HG03354 (cell line): ENCODE data around the gene STRN3.

Experiments used
- ATAC-seq: cut with Tn5 transposase; IDR thresholded peaks from one replicate; pipeline ENCODE4 v1.9.1; 2021; ENCODE audit warnings: mild to moderate bottlenecking; ENCODE audit not compliant: unreplicated experiment, poor library complexity, severe bottlenecking

The STRN3 gene

DNA sequence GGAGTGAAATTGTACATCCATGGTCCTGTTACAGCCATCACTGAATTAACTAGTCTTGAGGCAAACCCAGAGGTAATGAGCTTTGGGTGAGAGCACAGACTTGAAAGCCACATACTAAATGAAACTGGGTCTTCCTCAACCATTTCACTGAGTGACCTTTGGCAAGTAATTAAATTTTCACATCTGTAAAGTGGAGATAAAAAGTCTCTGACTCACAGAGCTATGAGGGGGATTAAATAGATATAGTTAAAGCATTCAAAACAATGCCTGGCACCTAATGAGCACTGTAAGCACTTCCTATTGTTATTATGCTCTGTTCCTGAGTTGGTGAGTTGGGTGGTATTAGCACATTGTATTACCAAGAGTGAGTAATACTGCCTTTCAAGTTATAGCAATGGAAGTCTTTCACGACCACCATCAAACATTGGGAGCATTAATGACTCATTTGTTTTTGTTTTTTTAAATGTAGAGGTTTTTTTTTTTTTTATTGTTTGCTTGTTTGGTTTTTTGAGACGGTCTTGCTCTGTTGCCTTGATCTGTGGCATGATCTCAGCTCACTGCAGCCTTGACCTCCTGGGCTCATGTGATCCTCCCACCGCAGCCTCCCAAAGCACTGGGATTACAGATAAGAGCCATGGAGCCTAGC is 12.5 kb upstream of the STRN3 start:
- ATAC-seq: no peak

- no peak for ATAC-seq
Measured at GRCh38 chr14:31037709-31038221, 11.6 kb upstream of the STRN3 start.

GRCh38 chr14:31036552-31036951 is 10.4 kb upstream of the STRN3 start:
- no peak for ATAC-seq

GRCh38 chr14:31030469-31030868 is 4.3 kb upstream of the STRN3 start:
- ATAC-seq: no peak

DNA sequence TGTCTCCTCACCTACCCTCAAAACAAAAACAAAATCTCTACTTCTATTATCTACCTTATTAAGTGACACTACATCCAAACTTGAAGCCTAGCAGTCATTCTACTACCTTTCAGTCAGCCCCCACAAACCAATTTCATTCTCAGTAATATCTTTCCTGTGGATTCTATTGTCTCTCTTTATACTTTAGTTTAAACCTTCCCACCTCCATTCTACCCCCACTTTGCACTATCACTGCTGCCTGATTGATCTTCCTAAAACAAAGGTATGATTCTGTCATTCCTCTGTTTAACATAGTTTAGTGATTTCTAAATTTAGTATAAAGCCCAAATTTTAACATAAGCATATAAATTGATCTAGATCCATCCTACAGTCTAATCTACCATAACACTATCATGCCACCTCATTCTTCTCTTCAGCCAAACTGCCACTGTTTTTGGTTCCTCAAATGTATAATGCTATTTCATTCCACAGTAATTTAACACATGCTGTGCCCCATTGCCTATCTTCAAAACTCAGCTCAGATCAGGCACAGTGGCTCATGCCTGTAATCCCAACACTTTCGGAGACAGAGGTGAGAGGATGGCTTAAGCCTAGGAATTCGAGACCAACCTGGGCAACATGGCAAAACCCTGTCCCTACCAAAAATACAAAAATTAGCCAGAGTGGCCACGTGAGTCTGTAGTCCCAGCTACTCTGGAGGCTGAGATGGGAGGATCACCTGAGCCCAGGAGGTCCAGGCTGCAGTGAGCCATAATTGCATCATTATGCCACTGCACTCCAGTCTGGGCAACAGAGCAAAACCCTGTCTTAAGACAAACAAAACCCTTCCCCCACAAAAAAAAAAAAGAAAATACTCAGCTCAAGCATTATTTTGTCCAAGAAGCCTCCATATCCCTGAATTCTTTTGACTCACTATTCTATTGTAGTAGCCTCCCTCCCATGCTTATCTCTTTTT is 3.1 kb upstream of the STRN3 start:
- no peak for ATAC-seq

- no peak for ATAC-seq
Measured at GRCh38 chr14:31027847-31028246, 1.7 kb upstream of the STRN3 start.

DNA sequence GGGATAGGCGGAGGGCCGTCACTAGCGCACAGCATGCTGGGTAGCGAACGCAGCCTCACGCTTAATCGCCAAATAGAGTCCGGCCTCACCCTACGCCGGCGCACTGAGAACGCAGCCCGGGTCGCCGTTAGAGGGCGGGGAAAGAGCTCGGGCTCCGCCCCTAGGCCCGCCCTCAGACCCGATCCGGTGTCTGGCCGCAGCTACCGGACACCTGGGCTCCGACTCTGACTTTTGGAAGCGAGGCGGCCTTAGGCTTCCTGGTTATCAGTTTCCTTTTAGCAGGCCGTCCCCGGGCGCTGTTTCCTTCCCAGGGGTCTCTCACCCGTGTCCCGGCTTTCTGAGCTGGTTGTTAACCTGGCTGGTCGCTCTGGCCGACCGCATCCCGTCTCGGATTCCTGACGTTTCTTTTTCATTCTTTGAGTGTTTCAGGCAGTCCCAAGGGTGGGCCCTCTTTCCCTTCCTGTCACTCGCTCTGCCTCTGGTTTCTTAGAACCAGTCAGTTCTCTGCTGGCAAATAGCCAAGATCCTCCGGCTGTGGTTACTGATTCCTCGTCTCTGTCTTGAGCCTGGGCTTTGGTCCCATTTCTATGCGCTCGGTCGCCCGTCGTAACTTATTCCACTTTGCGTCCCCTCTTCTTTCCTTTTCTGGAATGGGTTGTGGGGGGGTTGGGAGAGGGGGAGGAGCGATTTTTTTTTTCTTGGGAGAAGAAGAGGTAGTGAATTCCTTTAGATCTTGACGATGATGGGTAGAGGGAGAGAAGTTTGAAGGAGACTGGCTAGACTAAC is 464 bp upstream of the STRN3 start:
- ATAC-seq: peak; percentile 91

GRCh38 chr14:31025367-31026076 is 657 bp downstream of the STRN3 start, which contains the start of gene AP4S1:
Gene AP4S1, plus strand, starts transcription at chr14:31025649. Its CDS starts 40,548 bp downstream, at chr14:31066197.
- peak; percentile 26 for ATAC-seq

GRCh38 chr14:31024577-31025366 is 1.4 kb downstream of the STRN3 start:
- ATAC-seq: no peak

GRCh38 chr14:31024010-31024480 is 2.1 kb downstream of the STRN3 start:
- no peak for ATAC-seq

- no peak for ATAC-seq
Measured at GRCh38 chr14:31022386-31022785, 3.8 kb downstream of the STRN3 start.

DNA sequence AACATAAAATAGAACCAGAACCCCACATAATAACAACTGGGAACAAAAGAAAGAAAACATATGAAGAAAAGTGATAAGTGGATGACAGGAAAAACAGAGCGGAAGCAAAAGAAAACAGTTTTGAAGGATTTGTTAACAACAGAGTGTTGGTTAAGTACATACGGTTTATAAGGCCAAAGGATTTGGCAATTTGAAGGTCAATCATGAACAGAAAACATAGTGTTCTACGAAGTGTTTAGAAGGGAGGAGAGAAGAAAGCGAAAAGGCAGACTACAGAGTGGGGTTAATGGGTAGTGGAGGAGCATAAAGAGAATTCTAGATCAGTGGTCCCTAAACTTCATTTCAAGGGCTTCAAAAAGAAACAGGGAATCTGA is 4.6 kb downstream of the STRN3 start:
- ATAC-seq: no peak

GRCh38 chr14:31020834-31021575 is 5.2 kb downstream of the STRN3 start:
- no peak for ATAC-seq

GRCh38 chr14:31018057-31018645 is 8.0 kb downstream of the STRN3 start:
- ATAC-seq: no peak

DNA sequence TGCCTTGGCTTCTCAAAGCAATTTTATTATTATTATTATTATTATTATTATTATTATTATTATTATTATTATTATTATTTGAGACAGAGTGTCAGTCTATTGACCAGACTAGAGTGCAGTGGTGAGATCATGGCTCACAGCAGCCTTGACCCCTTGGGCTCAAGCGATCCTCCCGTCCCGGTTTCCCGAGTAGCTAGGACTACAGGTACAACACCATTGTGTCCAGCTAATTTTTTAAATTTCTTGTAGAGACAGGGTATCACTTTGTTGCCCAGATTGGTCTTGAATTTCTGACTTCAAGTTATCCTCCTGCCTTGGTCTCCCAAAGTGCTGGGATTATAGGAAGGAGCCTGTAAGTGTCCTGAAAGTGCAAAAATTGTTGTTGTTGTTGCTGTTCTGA is 12.3 kb downstream of the STRN3 start:
- no peak for ATAC-seq

DNA sequence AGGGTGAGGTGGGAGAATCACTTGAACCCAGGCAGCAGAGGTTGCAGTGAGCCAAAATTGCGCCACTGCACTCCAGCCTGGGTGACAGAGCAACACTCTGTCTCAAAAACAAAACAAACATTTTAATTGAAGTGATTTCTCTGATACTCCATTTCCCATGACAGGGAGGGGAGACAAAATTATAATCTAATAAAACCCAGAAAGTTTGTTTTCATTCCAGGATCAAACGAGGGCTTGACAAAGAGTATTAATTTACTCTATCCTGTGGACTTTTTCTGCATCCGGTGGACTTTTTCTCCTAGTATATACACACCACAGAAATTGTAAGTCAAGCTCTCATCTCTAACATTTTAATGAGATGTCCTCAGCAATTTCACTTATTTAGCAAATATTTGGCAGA is 15.2 kb downstream of the STRN3 start:
- ATAC-seq: no peak

DNA sequence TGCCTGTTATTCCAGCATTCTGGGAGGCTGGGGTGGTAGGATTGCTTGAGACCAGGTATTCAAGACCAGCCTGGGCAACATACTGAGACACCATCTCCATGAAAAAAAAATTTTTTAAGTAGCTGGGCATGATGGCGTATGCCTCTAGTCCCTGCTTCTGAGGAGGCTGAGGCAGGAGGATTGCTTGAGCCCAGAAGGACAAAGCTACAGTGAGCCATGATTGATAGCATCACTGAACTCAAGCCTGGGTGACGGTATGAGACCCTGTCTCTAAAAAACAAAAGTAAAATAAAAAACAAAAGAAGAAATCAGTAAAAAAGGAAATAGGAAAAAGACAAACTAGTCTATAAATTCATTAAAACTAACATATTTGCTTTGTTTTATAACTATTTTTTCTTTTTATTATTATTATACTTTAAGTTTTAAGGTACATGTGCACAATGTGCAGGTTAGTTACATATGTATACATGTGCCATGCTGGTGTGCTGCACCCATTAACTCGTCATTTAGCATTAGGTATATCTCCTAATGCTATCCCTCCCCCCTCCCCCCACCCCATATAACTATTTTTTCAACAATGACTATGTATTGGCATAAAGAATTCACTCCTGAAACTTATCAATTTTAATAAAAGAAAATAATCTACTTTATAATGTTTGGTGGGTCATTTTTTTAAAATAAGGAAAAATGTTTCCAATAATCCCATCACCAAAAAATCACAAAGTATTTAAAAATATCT is 16.2 kb downstream of the STRN3 start:
- ATAC-seq: no peak
